ENCODE results near the gene HACL1.
"Not testable (repeated sequence)": the region's sequence is repeated elsewhere in the genome, so short reads cannot be mapped to it uniquely, and the experiment has no call there.

The HACL1 gene

GRCh38 chr3:15629860-15630597 is 28.7 kb upstream of the HACL1 start:
- DNase-seq, result no peak

- no peak for DNase-seq
These were observed 27.6 kb upstream of the HACL1 start for GRCh38 chr3:15628967-15629366.

- no peak for DNase-seq
These were observed 22.4 kb upstream of the HACL1 start for GRCh38 chr3:15623535-15624440.

GRCh38 chr3:15619659-15620464 is 18.5 kb upstream of the HACL1 start:
- not testable (repeated sequence) for DNase-seq

GRCh38 chr3:15616053-15616452 is 14.7 kb upstream of the HACL1 start:
- no peak for DNase-seq

- DNase-seq, result no peak
These were observed 13.6 kb upstream of the HACL1 start for GRCh38 chr3:15614958-15615357.

GRCh38 chr3:15612001-15612400 is 10.6 kb upstream of the HACL1 start:
- DNase-seq, result no peak

GRCh38 chr3:15611018-15611417 is 9.6 kb upstream of the HACL1 start:
- no peak for DNase-seq

GRCh38 chr3:15610082-15610759 is 8.9 kb upstream of the HACL1 start:
- no peak for DNase-seq

GRCh38 chr3:15606434-15606891 is 5.1 kb upstream of the HACL1 start:
- no peak for DNase-seq

GRCh38 chr3:15604584-15604983 is 3.2 kb upstream of the HACL1 start:
- DNase-seq, result not testable (repeated sequence)

- DNase-seq, result not testable (repeated sequence)
These were observed 1.4 kb upstream of the HACL1 start for GRCh38 chr3:15602816-15603215.

- no peak for DNase-seq
These were observed 772 bp upstream of the HACL1 start for GRCh38 chr3:15602146-15602536.

GRCh38 chr3:15601046-15601398 is 347 bp downstream of the HACL1 start:
- DNase-seq, result no peak

- no peak for DNase-seq
These were observed 5.4 kb downstream of the HACL1 start for GRCh38 chr3:15595955-15596354.

GRCh38 chr3:15592968-15593367 is 8.4 kb downstream of the HACL1 start:
- no peak for DNase-seq

- DNase-seq, result no peak
These were observed 9.4 kb downstream of the HACL1 start for GRCh38 chr3:15591928-15592327.

GRCh38 chr3:15591242-15591641 is 10.1 kb downstream of the HACL1 start:
- DNase-seq, result no peak

GRCh38 chr3:15585111-15585845 is 16.1 kb downstream of the HACL1 start:
- no peak for DNase-seq

- DNase-seq, result no peak
These were observed 19.6 kb downstream of the HACL1 start for GRCh38 chr3:15581471-15582394.

- no peak for DNase-seq
These were observed 22.3 kb downstream of the HACL1 start for GRCh38 chr3:15579051-15579450.
